HG03442 (cell line): Measurements from ENCODE around the gene GAGE12C.
"Not testable (repeated sequence)": the region's sequence is repeated elsewhere in the genome, so short reads cannot be mapped to it uniquely, and the experiment has no call there.

Source experiments
- ATAC-seq: cut with Tn5 transposase; IDR thresholded peaks from one replicate; pipeline ENCODE4 v1.9.1; 2021; ENCODE audit warnings: mild to moderate bottlenecking, moderate library complexity; ENCODE audit not compliant: unreplicated experiment

Gene GAGE12C

GRCh38 chrX:49531877-49532276 is at the start of gene GAGE12C:
Gene GAGE12C, plus strand, starts transcription at chrX:49532177. Its CDS starts 1,155 bp downstream, at chrX:49533332.
- ATAC-seq = not testable (repeated sequence)

GRCh38 chrX:49541433-49541832 is 9.5 kb downstream of the GAGE12C start, which contains the start of gene GAGE12D:
Gene GAGE12D, plus strand, starts transcription at chrX:49541733. Its CDS starts 1,155 bp downstream, at chrX:49542888.
- not testable (repeated sequence) for ATAC-seq

GRCh38 chrX:49550989-49551388 is 19.0 kb downstream of the GAGE12C start, which contains the start of gene GAGE12E:
Gene GAGE12E, plus strand, starts transcription at chrX:49551289. Its CDS starts 1,155 bp downstream, at chrX:49552444.
- ATAC-seq = not testable (repeated sequence)

- ATAC-seq = not testable (repeated sequence)
Observed at GRCh38 chrX:49560542-49560941, 28.6 kb downstream of the GAGE12C start, which contains the start of gene GAGE12F. Gene GAGE12F, plus strand, starts transcription at chrX:49560842. Its CDS starts 1,155 bp downstream, at chrX:49561997.

- not testable (repeated sequence) for ATAC-seq
Observed at GRCh38 chrX:49568728-49569127, 36.8 kb downstream of the GAGE12C start.

GRCh38 chrX:49569152-49569551 is 37.2 kb downstream of the GAGE12C start:
- ATAC-seq = not testable (repeated sequence)

GRCh38 chrX:49570100-49570499 is 38.1 kb downstream of the GAGE12C start, which contains the start of gene GAGE12G:
Gene GAGE12G, plus strand, starts transcription at chrX:49570400. Its CDS starts 1,155 bp downstream, at chrX:49571555.
- not testable (repeated sequence) for ATAC-seq

- not testable (repeated sequence) for ATAC-seq
Observed at GRCh38 chrX:49579649-49580048, 47.7 kb downstream of the GAGE12C start, which contains the start of gene GAGE12H. Gene GAGE12H, plus strand, starts transcription at chrX:49579949. Its CDS starts 1,155 bp downstream, at chrX:49581104.
